GM23248 (cell line): ENCODE results near the gene ABCG1.

ENCODE experiments used
- EZH2 ChIP-seq: fragments of 200-600 bp; sonication (generic); IDR thresholded peaks from 2 replicates; pipeline ENCODE4 v1.6.1; 2018; ENCODE audit warnings: antibody characterized with exemption, mild to moderate bottlenecking; ENCODE audit not compliant: insufficient read depth, poor library complexity, severe bottlenecking
- EZH2phosphoT487 ChIP-seq: fragments of 200-600 bp; sonication (generic); IDR thresholded peaks from 2 replicates; pipeline ENCODE4 v1.6.1; 2018; ENCODE audit warnings: antibody characterized with exemption, moderate library complexity, mild to moderate bottlenecking, low read depth; ENCODE audit not compliant: insufficient read depth

DNA sequence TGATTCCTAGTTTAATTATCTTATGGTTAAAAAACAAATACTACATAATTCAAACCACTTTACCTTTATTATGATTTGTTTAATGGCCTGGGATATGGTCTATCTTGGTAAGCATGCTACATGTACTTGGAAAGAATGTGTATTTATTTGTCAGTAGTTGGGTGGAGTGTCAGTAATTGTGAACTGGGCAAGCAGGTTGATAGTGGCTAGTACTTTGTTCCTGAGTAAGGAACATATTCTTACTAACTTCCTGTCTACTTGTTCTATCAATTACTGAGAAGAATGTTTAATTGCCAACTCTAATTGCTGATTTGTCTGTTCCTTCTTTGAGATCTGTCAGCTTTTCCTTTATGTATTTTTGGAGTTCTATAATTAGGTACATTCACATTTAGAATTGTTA, 49.2 kb upstream of the ABCG1 start:
- TF ChIP-seq EZH2 = no peak
- no peak for TF ChIP-seq EZH2phosphoT487
